CD14-positive monocyte (primary cell): ENCODE results near the gene SETBP1. TPM values are rescaled to one million over a fixed set of nuclear protein-coding genes. Genes with fewer than 3 reads are reported as not detected.

Experiments
- DNase-seq, 3 donors: peaks; one replicate each; pipeline ENCODE4 v3.0.0-alpha.2; 2011 to 2022
- H2AFZ ChIP-seq: 2 replicates; pipeline ENCODE4 v1.6.0; 2012; ENCODE audit warnings: mild to moderate bottlenecking, low read depth, low read length, inconsistent platforms; ENCODE audit not compliant: insufficient read depth, poor library complexity, severe bottlenecking
- H3K27ac ChIP-seq, 2 donors: 1 replicate in 1 of 2; 2 replicates in 1 of 2; pipeline ENCODE4 v1.5.1; 2012 to 2013; ENCODE audit warnings: low read length in 2 of 2, control low read depth in 1 of 2, inconsistent platforms in 1 of 2, low read depth in 1 of 2, mild to moderate bottlenecking in 1 of 2
- H3K27me3 ChIP-seq, 2 donors: one replicate each; pipeline versions ENCODE4 v1.6.0 to v1.6.1; 2011 to 2013; ENCODE audit warnings: low read length in 2 of 2; ENCODE audit not compliant: control insufficient read depth in 2 of 2, insufficient read depth in 2 of 2
- H3K36me3 ChIP-seq, 2 donors: replicated peaks in 1 of 2; 1 replicate in 1 of 2; 2 replicates in 1 of 2; pipeline versions ENCODE4 v1.5.1 to v1.6.1; 2012 to 2013; ENCODE audit warnings: low read length in 2 of 2, control low read depth in 1 of 2, inconsistent platforms in 1 of 2, mild to moderate bottlenecking in 1 of 2; ENCODE audit not compliant: insufficient read depth in 2 of 2, control insufficient read depth in 1 of 2
- H3K4me1 ChIP-seq, 2 donors: 1 replicate in 1 of 2; 2 replicates in 1 of 2; pipeline versions ENCODE4 v1.5.1 to v1.6.1; 2012 to 2013; ENCODE audit warnings: low read length in 2 of 2, control low read depth in 1 of 2, inconsistent platforms in 1 of 2, mild to moderate bottlenecking in 1 of 2, moderate library complexity in 1 of 2; ENCODE audit not compliant: insufficient read depth in 2 of 2, control insufficient read depth in 1 of 2
- H3K4me2 ChIP-seq: replicated peaks from 2 replicates; pipeline ENCODE3; 2012; ENCODE audit warnings: low read length, moderate library complexity, mild to moderate bottlenecking; ENCODE audit not compliant: poor library complexity, severe bottlenecking; ENCODE audit errors: extremely low read depth
- H3K4me3 ChIP-seq, 3 experiments: fragments of 200-600 bp in 1 of 3; sonication (generic) in 1 of 3; replicated peaks in 1 of 3; 1 replicate in 2 of 3; 2 replicates in 1 of 3; pipeline ENCODE4 v1.5.1; 2011 to 2013; ENCODE audit warnings: low read length in 3 of 3, mild to moderate bottlenecking in 3 of 3, control low read depth in 2 of 3, low read depth in 2 of 3, inconsistent platforms in 1 of 3, moderate library complexity in 1 of 3
- H3K79me2 ChIP-seq: 2 replicates; pipeline ENCODE4 v1.6.0; 2012; ENCODE audit warnings: mild to moderate bottlenecking, control low read depth, inconsistent platforms, low read length, moderate library complexity; ENCODE audit not compliant: insufficient read depth
- H3K9ac ChIP-seq: 2 replicates; pipeline ENCODE4 v1.6.0; 2017; ENCODE audit warnings: low read length, mild to moderate bottlenecking; ENCODE audit not compliant: insufficient read depth, poor library complexity, severe bottlenecking
- H3K9me3 ChIP-seq, 2 donors: replicated peaks in 1 of 2; 1 replicate in 1 of 2; 2 replicates in 1 of 2; pipeline versions ENCODE4 v1.5.1 to v1.6.1; 2012 to 2013; ENCODE audit warnings: low read length in 2 of 2, control low read depth in 1 of 2; ENCODE audit not compliant: control insufficient read depth in 1 of 2, insufficient read depth in 1 of 2
- H4K20me1 ChIP-seq: 2 replicates; pipeline ENCODE4 v1.6.0; 2012; ENCODE audit warnings: mild to moderate bottlenecking, low read length, control low read depth, moderate library complexity; ENCODE audit not compliant: insufficient read depth
- H3K27ac Mint-ChIP-seq, 7 donors: one replicate each; pipeline ENCODE4 v1.8.0; 2020; ENCODE audit warnings: mild to moderate bottlenecking in 7 of 7, mixed read lengths in 7 of 7, moderate library complexity in 6 of 7, inconsistent platforms in 2 of 7
- H3K27me3 Mint-ChIP-seq, 3 donors: one replicate each; pipeline ENCODE4 v1.8.0; 2021 to 2022; ENCODE audit warnings: low read depth in 3 of 3, mild to moderate bottlenecking in 3 of 3, mixed read lengths in 3 of 3, moderate library complexity in 3 of 3, inconsistent platforms in 1 of 3
- H3K36me3 Mint-ChIP-seq, 2 donors: one replicate each; pipeline ENCODE4 v1.8.0; 2020; ENCODE audit warnings: mixed read lengths in 2 of 2, inconsistent platforms in 1 of 2, mild to moderate bottlenecking in 1 of 2
- H3K4me1 Mint-ChIP-seq: one replicate; pipeline ENCODE4 v1.8.0; 2020; ENCODE audit warnings: mild to moderate bottlenecking, mixed read lengths
- H3K4me3 Mint-ChIP-seq, 2 donors: one replicate each; pipeline ENCODE4 v1.8.0; 2020; ENCODE audit warnings: mild to moderate bottlenecking in 2 of 2, mixed read lengths in 2 of 2, moderate library complexity in 1 of 2
- H3K9me3 Mint-ChIP-seq, 7 donors: one replicate each; pipeline ENCODE4 v1.8.0; 2020 to 2022; ENCODE audit warnings: mixed read lengths in 7 of 7, mild to moderate bottlenecking in 6 of 7, moderate library complexity in 6 of 7, inconsistent platforms in 2 of 7
- WGBS: methylation state at CpG from one replicate; pipeline ENCODE4 v1.1.5; 2013; ENCODE audit warnings: missing lambda C conversion rate; ENCODE audit not compliant: insufficient coverage; 5-methylcytosine and 5-hydroxymethylcytosine counted together
- intact Hi-C, 2 donors: fragments of 100-400 bp; cut with micrococcal nuclease; formaldehyde crosslinking; loops; one replicate each; pipeline versions ENCODE4 v1.15.0 to v1.15.1; 2023
- polyA plus RNA-seq, 3 donors: library from polyadenylated mRNA; depleted of rRNA in 1 of 3; unstranded in 2 of 3; stranded (reverse) in 1 of 3; fragments of 300-500 nt in 2 of 3; fragments of >200 nt in 1 of 3; fragmentation: Illumina TruSeq in 2 of 3; gene quantifications; 1 replicate in 2 of 3; 2 replicates in 1 of 3; pipeline ENCODE4 v1.2.3, GENCODE V29; 2012 to 2021
- TF ChIP-seq, protein P1 (sequence below): fragments of 200-600 bp; IDR thresholded peaks from one replicate; pipeline ENCODE4 v1.8.0; 2022; ENCODE audit warnings: antibody characterized with exemption, mild to moderate bottlenecking

Gene SETBP1
- polyA plus RNA-seq, 3 donors, result 0.01 to 1.2 TPM; not detected in 1

DNA sequence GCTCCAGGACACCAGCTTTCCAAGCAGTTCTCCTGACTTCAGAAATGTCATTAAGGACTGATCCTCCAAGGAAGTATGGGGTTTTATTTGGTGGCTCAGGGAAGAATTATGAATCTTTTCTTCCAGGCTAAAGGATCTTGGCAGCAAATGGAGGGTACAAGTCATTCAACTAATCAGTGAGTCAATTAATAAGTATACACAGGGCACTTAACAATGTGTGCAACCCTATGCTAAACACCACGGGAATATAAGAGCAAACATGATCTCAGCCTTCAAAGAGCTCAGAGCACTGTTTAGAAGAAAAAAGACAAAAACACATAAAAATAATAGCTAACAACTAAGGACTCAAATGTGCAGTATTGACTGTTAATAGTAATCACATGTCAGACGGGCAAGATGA is 234.5 kb downstream of the SETBP1 start:
- Histone ChIP-seq H3K36me3 (no peaks in the 10 kb centered on the region), H4K20me1 (no peaks in the 10 kb centered on the region), H3K9me3 (no peaks in the 10 kb centered on the region), H3K4me3 (no peak overlapping the region), H3K4me1 (no peaks in the 10 kb centered on the region), H3K9ac (no peak overlapping the region), H3K27ac (no peak overlapping the region), H2AFZ (no peak overlapping the region), H3K79me2 (no peaks in the 10 kb centered on the region), H3K27me3 (no peaks in the 10 kb centered on the region), H3K4me2 (no peak overlapping the region)
- 100% methylated on average over 1 of the region's 2 CpGs for WGBS
- DNase-seq, result no peak
- Mint-ChIP-seq H3K27ac (no peak overlapping the region), H3K4me1 (peaks cover 3% of the 10 kb centered on the region), H3K36me3 (no peaks in the 10 kb centered on the region), H3K27me3 (peaks cover 2 to 6% (median 5%) of the 10 kb centered on the region in 3 donors), H3K4me3 (no peak overlapping the region), H3K9me3 (peaks cover 0 to 2% (median 0%) of the 10 kb centered on the region in 7 donors)
- intact Hi-C loops, result no loop called here
- TF ChIP-seq, protein P1, sequence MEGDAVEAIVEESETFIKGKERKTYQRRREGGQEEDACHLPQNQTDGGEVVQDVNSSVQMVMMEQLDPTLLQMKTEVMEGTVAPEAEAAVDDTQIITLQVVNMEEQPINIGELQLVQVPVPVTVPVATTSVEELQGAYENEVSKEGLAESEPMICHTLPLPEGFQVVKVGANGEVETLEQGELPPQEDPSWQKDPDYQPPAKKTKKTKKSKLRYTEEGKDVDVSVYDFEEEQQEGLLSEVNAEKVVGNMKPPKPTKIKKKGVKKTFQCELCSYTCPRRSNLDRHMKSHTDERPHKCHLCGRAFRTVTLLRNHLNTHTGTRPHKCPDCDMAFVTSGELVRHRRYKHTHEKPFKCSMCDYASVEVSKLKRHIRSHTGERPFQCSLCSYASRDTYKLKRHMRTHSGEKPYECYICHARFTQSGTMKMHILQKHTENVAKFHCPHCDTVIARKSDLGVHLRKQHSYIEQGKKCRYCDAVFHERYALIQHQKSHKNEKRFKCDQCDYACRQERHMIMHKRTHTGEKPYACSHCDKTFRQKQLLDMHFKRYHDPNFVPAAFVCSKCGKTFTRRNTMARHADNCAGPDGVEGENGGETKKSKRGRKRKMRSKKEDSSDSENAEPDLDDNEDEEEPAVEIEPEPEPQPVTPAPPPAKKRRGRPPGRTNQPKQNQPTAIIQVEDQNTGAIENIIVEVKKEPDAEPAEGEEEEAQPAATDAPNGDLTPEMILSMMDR, result no peak

DNA sequence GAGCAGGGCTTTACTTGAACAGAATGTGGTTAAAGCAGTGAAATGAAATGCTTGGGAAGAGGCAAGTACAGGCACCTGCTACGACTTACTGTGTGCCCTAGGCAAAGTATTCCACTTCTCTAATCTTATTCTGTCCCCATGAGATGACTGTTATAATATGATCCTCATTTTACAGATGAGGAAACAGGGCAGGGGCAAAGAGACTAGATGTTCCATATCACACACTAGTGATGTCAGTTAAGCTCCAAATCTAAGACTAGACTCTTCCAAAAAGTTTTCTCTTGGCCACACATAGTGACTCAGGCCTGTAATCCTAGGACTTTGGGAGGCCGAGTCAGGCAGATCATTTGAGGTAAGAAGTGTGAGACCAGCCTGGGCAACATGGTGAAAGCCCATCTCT is 235.0 kb downstream of the SETBP1 start:
- 100% methylated on average over 1 of the region's 2 CpGs for WGBS
- Histone ChIP-seq H3K4me2 (no peak overlapping the region), H3K9me3 (no peaks in the 10 kb centered on the region), H3K4me3 (no peak overlapping the region), H3K36me3 (no peaks in the 10 kb centered on the region), H3K27me3 (no peaks in the 10 kb centered on the region), H3K27ac (no peak overlapping the region), H3K9ac (no peak overlapping the region), H3K79me2 (no peaks in the 10 kb centered on the region), H3K4me1 (no peaks in the 10 kb centered on the region), H4K20me1 (no peaks in the 10 kb centered on the region), H2AFZ (no peak overlapping the region)
- no peak for DNase-seq
- Mint-ChIP-seq H3K36me3 (no peaks in the 10 kb centered on the region), H3K27me3 (peaks cover 2 to 6% (median 5%) of the 10 kb centered on the region in 3 donors), H3K9me3 (peaks cover 0 to 2% (median 0%) of the 10 kb centered on the region in 7 donors), H3K27ac (no peak overlapping the region), H3K4me3 (no peak overlapping the region), H3K4me1 (peaks cover 3% of the 10 kb centered on the region)
- TF ChIP-seq, protein P1, result no peak
- intact Hi-C loops, result no loop called here
